Renal pelvis (tissue), 12 donors: Measurements from ENCODE around the gene ASCC3. TPM values are rescaled to one million over a fixed set of nuclear protein-coding genes. Genes with fewer than 3 reads are reported as not detected.

ENCODE experiments used
- DNase-seq: peaks from one replicate; pipeline ENCODE4 v3.0.0-alpha.2; 2013
- long read RNA-seq, 16 experiments: transcript quantifications; one replicate each; lab custom pipeline, GENCODE V29; 2026
- polyA plus RNA-seq, 3 donors: library from polyadenylated mRNA; unstranded; fragments of 120-200 nt; gene quantifications; one replicate each; pipeline ENCODE4 v1.2.1, GENCODE V29; 2013; ENCODE audit not compliant: insufficient read length in 3 of 3

The ASCC3 gene
- polyA plus RNA-seq = 10 to 100 TPM; 18.9 to 22.9 (median 20.4) TPM
- long read RNA-seq, donor 1, full-length matches to known transcripts = 2 of 2 reads
- long read RNA-seq, donor 1, partial matches to known transcripts = 0 of 2 reads
- long read RNA-seq, donor 1, other reads (novel, unspliced or antisense) = 0 of 2 reads
- long read RNA-seq, donor 2 = 0 reads
- long read RNA-seq, donor 3, partial matches to known transcripts = 0 of 3 reads
- long read RNA-seq, donor 3, other reads (novel, unspliced or antisense) = 0 of 3 reads
- long read RNA-seq, donor 4, partial matches to known transcripts = 0 of 2 reads
- long read RNA-seq, donor 4, other reads (novel, unspliced or antisense) = 0 of 2 reads
- long read RNA-seq, donor 5 = 0 reads
- long read RNA-seq, donor 6, partial matches to known transcripts = 0 of 1 reads
- long read RNA-seq, donor 6, other reads (novel, unspliced or antisense) = 0 of 1 reads
- long read RNA-seq, donor 7, partial matches to known transcripts = 0 of 1 reads
- long read RNA-seq, donor 7, other reads (novel, unspliced or antisense) = 0 of 1 reads
- long read RNA-seq, donor 8, partial matches to known transcripts = 0 of 1 reads
- long read RNA-seq, donor 8, other reads (novel, unspliced or antisense) = 0 of 1 reads
- long read RNA-seq, donor 9, partial matches to known transcripts = 0 of 2 reads
- long read RNA-seq, donor 9, other reads (novel, unspliced or antisense) = 0 of 2 reads
- long read RNA-seq, donor 10 = 0 reads
- long read RNA-seq, donor 11, partial matches to known transcripts = 0 of 2 reads
- long read RNA-seq, donor 11, other reads (novel, unspliced or antisense) = 0 of 2 reads
- long read RNA-seq, donor 12, partial matches to known transcripts = 5 of 6 reads
- long read RNA-seq, donor 12, other reads (novel, unspliced or antisense) = 0 of 6 reads
- long read RNA-seq, donor 13, partial matches to known transcripts = 0 of 1 reads
- long read RNA-seq, donor 13, other reads (novel, unspliced or antisense) = 0 of 1 reads
- long read RNA-seq, donor 14, partial matches to known transcripts = 0 of 2 reads
- long read RNA-seq, donor 14, other reads (novel, unspliced or antisense) = 0 of 2 reads
- long read RNA-seq, donor 15, full-length matches to known transcripts = 1 of 1 reads
- long read RNA-seq, donor 15, partial matches to known transcripts = 0 of 1 reads
- long read RNA-seq, donor 15, other reads (novel, unspliced or antisense) = 0 of 1 reads
- long read RNA-seq, donor 16, partial matches to known transcripts = 0 of 2 reads
- long read RNA-seq, donor 16, other reads (novel, unspliced or antisense) = 0 of 2 reads

GRCh38 chr6:100880853-100881706 is at the start of gene ASCC3:
Gene ASCC3 (minus strand): TSS chr6:100881329. CDS start chr6:100867997, 13,332 bp downstream.
- peak; percentile 85 for DNase-seq

- no peak for DNase-seq
These were observed 44.6 kb upstream of the ASCC3 start for GRCh38 chr6:100925749-100926148.

GRCh38 chr6:100924534-100925227 is 43.6 kb upstream of the ASCC3 start:
- no peak for DNase-seq

GRCh38 chr6:100923481-100924165 is 42.5 kb upstream of the ASCC3 start:
- DNase-seq = no peak

- DNase-seq = no peak
These were observed 39.0 kb upstream of the ASCC3 start for GRCh38 chr6:100920028-100920605.

GRCh38 chr6:100918152-100918551 is 37.0 kb upstream of the ASCC3 start:
- no peak for DNase-seq

GRCh38 chr6:100915876-100916275 is 34.7 kb upstream of the ASCC3 start:
- DNase-seq = no peak

GRCh38 chr6:100913400-100914276 is 32.5 kb upstream of the ASCC3 start:
- no peak for DNase-seq

GRCh38 chr6:100906325-100906724 is 25.2 kb upstream of the ASCC3 start:
- DNase-seq = no peak

GRCh38 chr6:100905067-100905466 is 23.9 kb upstream of the ASCC3 start:
- no peak for DNase-seq

- no peak for DNase-seq
These were observed 23.2 kb upstream of the ASCC3 start for GRCh38 chr6:100904316-100904715.

- no peak for DNase-seq
These were observed 20.5 kb upstream of the ASCC3 start for GRCh38 chr6:100901582-100901981.

- DNase-seq = no peak
These were observed 18.1 kb upstream of the ASCC3 start for GRCh38 chr6:100899202-100899601.

GRCh38 chr6:100897671-100898070 is 16.5 kb upstream of the ASCC3 start:
- DNase-seq = no peak

- no peak for DNase-seq
These were observed 12.6 kb upstream of the ASCC3 start for GRCh38 chr6:100893743-100894142.

GRCh38 chr6:100892693-100893092 is 11.6 kb upstream of the ASCC3 start:
- no peak for DNase-seq

- DNase-seq = no peak
These were observed 11.0 kb upstream of the ASCC3 start for GRCh38 chr6:100892116-100892515.

GRCh38 chr6:100891079-100891478 is 9.9 kb upstream of the ASCC3 start:
- no peak for DNase-seq
